HG02840 (cell line): ENCODE data around the gene PRR18.

Experiments
- ATAC-seq: cut with Tn5 transposase; IDR thresholded peaks from one replicate; pipeline ENCODE4 v1.9.1; 2021; ENCODE audit warnings: mild to moderate bottlenecking, moderate library complexity, moderate number of reproducible peaks; ENCODE audit not compliant: unreplicated experiment, low FRiP score

Gene PRR18

DNA sequence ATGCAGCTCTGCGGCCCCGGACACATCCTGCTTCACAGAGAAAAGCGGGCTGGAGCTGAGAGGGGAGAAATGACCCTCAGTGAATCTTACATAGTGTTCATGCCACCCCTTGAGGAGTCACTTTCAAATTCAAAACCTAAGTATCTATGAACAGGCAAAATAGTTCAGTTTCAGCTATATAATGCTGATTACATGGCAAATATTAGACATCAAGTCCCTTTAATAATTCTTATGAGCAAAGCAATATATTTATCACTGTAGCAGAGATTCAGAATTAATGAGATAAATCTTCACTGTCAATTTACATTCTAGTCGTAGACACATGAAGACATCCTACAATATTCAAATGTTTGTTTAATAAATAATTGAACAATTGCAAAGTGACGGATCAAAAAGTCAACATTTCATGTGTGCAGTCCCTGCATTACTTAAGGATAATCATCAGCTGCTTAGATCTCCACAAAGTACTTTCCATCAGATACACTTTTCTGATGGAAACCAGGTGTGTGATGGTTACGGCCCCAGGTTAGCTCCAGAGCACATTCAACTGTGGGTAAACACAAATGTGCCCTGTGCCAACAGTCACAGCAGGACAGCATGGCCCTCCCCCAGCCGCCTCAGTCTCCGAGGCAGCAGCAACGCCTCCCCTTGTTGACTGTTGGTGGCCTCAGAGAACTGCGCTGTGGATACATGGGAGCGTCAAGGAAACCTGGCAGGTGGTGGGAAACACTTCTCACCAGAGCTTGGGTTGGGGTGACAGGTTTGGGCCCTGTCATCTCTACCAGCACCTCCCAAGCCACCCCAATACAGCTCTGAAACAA lies 787 bp upstream of the PRR18 start:
- no peak for ATAC-seq

DNA sequence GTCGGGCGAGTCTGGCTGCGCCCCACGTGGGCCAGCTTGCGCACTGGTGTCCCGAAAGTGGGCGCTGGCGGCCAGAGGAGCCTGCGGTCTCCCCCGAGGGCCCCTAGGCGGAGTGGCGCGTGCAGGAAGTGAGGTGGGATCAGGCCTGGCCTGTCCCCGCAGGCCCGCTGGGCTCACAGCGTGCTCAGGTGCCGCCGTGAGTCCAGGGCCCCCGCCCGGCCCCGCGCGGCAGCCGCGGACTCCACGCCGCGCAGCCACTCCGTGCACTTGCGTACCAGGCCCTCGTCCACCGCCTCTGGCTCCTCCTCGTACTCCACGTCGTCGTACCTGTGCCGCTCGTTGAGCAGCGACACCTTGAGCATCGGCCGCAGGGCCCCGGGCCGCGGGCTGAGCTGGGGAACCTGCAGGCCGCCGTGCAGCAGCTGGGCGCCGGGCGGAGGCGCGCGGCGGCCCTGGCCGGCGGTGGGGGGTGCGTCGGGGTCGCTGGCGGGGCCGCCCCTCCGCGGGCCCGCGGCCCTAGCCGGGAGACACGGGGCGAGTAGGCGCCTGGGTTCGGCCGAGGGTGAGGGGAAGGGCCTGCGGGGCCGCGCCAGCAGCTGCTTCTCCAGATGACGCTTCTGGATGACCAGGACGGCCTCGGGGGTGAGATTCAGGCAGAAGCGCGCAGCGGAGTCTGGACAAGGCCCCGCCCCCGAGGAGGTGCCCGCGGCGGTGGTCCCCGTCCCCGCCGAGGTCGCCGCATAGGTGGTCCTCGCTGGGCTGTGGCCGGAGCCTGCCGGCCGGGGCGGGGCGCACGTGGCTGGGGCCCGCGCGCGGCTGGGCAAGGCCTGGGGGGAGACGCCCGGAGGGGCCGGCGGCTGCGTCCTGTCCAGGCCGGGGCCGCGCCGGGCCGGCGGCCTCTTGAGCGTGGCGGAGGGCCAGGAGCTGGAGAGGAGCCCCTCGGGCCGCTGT lies 835 bp downstream of the PRR18 start:
- ATAC-seq: no peak

DNA sequence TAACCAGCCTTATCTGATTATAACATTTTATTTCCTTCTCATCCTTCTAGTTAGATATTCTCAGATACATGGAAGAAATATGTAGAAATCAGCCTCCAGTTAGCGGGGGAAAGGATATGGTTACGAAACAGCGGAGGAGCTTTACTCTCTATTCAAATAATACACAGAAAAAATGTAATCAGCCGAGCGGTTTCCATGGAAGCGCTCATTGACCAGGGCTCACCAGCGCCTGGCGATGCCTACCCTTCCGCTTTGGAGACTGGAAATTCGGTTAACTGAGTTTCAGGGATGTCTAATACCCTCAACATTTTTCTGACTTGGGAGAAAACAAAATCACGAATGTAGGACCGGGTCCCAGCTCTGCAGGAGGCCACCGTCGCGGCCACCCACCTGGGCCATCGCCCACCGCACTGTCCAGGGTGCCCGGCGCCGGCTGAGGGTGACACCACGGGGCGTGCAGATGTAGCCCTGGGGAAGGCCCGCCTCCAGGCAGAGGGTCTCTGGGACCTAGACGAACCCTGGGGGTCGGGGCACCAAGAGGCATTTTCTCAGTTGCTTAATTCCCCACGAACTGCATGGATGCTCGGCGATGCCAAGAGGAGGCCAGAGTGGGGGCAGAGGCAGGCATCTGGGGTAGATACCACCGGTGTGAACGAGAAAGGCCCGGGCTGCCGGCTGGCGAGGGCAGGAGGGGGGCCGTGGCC lies 1.7 kb downstream of the PRR18 start:
- no peak for ATAC-seq

DNA sequence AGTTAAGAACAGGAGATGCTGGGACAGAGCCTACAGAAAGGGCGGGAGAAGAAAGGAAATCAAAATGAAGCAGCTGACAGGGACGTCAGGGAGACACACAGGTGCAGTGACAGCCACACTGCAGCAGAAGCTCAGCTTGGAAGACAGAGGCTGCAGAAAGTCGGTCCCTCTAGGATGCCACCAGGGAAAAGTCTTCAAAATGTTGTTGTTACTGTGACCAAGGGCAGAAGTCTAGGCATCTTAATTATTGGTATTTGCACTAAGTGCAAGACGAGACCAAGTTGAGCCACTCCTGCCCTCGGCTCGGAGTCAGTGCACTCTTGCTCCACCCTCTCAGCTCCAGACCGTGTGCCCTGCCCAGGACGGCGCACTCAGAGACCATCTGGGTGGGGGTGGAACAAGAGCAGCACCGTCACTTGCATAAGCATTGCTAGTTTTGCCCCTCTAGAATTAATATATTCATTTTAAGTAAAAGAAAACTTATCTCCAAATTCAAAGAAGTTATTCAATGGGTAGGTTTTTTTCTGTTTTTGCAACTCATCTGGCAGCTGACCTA lies 2.6 kb downstream of the PRR18 start:
- no peak for ATAC-seq

DNA sequence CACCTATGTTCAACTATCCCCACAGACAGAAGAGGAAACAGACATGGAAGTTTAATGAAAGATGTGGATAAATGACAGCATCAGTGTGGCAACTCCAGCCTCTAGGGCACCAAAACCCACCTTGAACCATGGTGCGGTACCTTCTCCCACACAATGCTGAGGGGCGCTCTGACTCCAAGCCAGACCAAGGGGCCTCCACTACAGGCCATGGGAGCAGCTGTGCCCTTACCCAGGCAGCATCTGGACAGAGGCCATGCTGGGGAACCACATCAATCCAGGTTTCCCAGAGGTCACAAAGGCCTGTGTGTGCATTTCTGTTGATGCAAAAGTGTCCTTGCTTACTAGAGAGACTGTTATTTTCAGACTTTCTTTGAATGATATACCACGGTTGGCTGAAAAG lies 4.1 kb downstream of the PRR18 start:
- no peak for ATAC-seq

DNA sequence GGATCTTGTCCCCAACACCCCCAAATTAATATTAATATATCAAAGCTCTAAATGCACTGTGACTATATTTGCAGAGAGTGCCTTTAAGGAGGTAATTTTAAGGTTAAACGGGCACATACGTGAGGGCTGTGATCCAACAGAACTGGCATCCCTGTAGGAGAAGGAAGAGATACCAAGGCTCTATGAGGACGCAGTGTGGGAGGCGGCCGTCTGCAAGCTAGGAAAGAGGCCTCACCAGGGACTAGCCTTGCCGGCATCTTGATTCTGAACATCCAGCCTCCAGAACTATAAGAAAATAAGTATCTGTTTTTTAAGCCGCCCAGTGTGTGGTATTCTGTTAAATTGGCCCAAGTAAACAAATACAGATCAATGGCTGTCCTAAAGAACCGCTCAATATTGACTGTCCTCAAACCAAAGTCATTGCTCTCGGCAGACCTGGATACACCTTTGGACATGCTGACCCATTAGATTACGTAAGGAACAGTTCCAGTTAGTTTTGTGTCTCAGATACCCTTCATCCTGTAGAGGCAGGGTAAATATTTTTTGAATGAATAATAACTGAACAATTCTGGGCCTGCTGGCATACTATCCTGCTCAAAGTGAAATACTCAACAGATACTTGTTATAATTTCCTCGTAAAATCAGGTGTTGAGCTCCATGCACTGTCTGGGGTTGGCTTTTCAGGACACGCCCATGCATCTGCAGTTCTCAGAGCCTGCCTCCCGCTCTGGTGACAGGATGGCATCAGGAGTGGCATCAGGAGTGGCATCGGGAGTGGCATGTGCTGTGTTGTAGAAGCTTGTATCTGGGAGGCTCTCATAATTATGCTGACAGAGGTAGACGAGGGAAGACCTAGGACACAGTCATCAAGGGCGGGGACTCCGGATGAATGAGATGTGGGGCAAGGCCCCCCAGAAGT lies 6.3 kb downstream of the PRR18 start:
- ATAC-seq: no peak

DNA sequence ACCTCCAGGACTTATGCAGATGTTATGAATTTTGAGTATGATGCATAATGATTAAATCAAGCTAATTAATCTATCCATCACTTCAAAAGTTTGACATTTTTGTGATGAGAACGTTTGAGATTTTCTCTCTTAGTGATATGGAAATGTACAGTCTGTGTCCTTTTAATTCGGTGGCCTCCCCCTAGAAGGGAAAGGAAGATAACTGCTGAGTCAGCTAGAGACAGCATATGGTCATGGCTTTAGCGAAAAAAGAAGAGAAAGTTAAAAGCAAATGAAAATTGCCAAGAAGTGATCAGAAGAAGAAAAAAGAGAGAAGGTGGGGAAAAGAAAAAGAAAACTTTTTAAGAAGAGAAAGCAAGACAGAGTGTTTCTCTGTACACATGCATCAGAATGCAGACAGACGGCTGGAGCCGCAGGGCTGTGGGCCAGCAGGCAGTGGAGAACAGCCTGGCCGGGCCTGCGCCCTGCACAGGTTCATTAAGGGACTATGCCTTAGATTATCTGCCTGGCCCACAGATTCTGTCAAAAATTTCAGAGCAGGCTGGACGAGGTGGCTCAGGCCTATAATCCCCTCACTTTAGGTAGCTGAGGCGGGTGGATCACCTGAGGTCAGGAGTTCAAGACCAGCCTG lies 7.7 kb downstream of the PRR18 start:
- no peak for ATAC-seq

DNA sequence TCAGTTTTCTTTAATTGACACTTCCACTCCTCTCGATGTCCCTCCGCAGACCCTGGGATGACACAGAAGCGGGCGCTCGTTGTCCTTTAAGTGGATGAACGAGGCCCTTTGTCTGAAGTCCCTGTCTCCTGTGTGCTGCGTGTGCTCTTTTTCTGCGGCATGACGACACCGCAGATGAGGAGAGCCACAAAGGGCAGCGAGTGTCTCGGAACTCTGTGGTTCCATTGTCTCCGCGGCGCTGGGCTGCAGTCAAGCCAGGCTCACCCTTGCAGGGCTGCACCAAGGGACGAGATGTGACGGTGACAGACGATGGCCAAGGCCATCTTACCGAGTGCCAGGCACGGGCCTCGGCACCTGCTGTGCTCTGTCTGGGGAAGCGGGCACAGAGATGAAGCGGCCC lies 10.6 kb downstream of the PRR18 start:
- ATAC-seq: no peak

DNA sequence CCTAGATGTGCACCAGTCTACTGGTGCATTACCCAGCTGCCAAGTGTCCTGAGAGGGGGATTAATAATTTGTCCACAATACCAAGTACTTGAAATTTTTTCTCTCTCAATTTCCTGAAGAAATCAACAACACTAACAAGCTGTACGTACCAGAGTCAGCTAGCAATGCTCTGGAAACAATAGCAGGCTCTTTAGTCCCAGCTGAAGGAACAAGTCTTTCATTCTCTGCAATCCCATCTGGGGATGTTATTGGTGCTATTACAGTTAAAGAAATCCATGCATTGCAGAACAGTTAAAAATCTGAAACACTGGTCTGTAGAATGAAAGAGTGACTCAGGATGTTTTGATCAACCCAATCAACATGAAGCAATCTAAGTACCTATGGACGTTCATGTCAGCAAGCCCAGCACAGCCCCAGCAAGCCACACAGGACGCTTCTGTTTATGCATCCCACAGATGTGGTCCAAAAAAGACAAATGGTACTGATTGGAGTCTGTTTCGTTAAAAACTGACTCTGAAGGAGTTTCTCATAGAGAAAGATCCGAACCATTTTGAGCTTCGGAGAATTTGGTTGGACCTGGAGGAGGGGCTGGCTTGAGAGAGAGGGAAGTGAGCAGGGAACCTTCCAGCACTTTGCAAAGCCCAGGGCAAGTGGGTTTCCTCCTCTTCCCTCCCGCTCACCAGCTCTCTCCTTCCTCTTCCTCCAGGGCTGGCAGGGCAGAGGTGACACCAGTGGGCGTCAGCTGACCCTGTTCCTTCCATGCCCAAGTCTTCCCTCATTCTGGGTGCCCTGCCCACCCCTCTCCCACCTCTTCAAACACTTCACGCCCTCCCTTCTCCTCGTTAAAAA lies 11.9 kb downstream of the PRR18 start:
- no peak for ATAC-seq

DNA sequence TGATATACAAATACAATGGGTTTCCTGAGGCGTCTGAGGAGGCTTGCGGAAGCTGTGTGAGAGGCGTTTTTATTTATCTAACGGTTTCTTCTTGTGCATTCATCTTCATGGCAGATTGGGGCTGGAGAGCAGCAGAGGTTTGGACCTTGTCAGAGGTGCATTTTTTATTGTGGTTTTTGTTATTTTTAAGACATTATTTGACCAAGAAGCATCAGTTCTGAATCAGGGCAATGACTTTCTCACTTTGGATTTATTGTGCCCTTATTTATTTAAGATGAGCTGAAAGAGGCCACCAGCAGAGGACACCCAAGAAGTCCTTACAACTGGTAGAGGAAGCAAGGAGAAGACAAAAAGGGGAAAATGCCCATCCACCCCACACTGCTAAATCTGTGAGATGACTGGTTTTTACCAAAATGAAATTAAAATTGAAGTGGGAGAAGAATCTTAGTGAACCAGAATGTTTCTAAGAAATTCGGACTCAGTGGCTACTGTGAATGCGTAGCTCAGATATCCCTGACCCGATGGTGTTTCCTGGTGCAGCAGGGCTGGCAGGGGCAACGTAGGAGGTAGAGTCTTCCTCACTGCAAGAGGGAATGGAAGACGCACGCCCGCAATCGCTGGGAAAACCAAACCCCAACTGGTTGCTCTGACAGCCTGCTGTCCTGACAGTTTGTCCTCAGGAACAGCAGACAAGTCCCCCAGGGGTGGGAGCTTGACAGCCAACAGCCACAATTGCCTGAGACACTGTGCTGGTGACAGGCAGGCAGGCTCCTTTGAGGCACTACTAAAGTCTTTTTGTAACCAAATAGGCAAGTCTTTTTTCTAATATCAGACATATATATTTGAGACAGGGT lies 14.2 kb downstream of the PRR18 start:
- ATAC-seq: no peak

DNA sequence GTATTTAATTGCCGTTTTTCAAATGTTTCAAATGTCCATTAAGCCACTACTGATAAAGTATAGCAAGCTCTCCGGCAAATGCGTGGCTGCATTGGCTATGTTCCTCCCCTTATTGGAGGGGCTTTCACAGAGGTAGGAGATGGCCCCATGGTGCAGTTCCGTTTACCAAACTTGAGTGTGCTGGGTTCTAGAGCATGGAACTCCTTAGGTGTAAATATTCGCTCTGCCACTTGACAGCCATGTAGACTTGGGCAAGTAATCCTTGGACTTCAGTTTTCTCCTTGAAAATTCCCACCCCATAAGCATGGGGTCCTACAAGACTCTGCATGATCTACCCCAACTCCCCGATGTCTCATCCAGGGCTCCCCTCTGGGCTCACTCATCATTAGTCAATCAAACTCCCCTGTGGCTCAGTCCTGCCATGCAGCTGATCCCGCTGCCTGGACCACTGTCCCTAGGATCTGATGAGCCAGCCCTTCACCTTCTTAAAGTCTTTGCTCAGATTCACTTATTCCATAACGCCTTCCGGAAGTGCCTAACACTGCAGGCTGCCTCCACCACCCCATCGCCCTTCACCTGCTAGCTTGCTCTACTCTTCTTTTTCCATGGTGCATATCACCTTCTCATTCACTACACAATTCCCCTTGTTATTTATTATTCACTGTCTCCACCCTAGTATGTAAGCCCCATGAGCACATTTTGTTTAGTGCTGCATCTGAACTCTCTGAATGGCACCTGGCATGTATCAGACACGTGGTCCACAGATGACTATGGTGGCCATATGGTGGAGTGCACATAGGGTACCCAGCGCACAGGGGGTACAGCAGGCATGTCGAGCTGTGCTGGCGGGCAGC lies 18.8 kb downstream of the PRR18 start:
- no peak for ATAC-seq

DNA sequence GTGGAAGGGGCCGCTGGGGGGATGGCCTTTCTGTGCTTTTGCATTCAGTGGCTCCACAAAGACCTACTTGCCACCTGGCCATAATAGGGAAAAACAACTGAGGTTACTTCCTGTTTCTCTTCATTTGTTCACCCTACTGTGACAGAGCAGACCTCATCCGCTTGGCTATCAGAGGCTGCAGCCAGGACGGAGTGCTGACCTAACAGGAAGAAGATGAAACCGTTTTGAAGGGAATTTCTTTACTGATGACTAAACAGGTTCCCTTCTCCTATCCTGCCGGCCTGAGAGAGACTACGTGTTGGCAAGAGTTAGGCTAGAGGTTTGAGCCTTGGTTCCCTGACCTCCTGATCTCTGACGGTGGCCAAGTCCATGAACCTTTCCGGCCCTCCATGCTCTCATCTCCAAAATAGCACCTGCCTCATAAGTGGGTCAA lies 21.3 kb downstream of the PRR18 start:
- peak; percentile 96 for ATAC-seq

DNA sequence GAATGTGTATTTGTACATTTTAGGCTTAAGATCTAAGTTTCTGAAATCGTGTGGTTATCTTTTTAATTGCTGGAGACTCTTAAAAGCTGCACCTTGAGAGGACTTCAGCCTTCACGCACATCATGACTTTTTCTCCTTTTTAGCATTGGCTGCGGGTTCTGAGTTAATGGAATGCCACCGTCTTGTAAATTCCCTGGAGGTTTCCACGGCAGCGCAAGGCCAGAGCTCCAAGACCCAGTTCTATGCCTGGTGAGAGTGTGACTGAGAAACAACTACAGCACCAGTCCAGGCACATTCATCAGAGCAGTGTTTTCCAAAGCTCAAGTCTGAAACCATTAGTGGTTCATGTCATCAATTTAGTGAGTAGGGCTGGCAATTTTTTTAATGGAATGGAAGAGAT lies 23.0 kb downstream of the PRR18 start:
- ATAC-seq: no peak

DNA sequence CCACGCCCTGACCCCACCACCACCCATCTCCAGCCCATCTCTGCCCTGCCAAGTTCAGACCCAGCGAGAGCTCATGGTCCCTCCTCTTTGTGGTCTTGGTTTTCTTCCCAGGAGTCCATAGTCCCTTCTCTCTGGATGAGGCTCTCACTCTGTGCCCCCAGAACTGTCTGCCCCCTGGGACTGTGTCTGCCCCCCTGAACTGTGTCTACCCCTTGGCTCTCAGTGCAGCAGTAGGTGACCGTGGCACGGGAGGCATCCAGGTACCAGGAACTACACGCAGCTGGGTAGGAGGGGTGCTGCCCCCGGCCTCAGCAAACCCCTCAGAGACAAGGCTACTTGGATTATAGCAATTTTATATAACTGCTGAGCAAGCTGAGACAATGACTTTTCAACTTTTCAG lies 23.6 kb downstream of the PRR18 start:
- no peak for ATAC-seq

DNA sequence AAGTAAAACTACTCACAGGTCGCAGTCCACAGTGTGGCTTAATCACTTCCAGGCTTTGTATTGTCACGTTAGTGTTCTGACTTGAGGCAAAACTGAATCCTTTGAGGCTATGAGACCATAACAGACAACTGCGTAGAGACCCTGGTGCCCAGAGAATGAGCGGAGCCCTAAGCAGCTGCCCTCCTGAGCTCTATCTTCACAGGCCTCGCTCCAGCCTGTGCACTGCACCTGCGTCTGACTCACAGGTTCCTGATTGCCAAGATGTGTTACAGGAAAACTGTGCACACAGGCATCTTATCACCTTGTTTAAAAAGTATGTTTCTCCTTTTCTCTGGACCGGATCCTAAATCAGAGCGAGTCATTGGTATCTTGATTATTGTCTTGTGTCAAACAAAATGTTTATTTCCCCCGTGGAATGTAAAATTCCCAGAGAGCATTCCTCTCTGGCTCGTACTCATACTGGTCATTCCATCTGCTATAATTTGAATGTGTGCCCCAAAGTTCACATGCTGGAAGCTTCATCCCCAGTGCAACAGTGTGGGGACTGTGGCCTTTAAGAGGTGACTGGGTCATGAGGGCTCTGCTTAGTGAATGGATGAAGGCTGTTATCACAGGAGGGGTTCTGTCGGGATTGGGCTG lies 25.7 kb downstream of the PRR18 start:
- no peak for ATAC-seq

DNA sequence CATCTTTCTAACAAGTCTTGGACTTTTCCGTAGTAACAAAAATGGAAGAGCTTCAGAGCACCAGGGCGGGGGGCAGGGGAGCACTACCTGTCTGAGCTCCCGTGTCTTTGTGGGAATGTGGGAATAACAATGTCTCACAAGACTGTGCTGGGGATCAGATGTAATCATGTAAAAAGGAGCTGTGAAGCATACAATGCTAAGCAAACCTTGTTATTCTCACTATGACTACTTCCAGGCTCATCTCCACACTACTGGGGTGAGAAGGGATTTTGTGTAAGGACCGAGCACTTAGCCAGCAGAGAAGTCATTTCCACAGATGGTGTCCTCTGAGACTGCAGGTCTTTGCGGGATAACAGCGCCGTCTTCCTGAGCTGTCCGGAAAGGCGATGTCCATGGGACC lies 27.1 kb downstream of the PRR18 start:
- ATAC-seq: peak; percentile 58
